GM12878 (cell line): Measurements from ENCODE around the gene FBXL7. TPM values are rescaled to one million over a fixed set of nuclear protein-coding genes. Genes with fewer than 3 reads are reported as not detected.

Experiments
- ATAC-seq: fragments of 200-7000 bp; cut with Tn5 transposase; 3 replicates; pipeline ENCODE4 v1.9.1; 2020; ENCODE audit warnings: mild to moderate bottlenecking, moderate library complexity
- BruUV-seq: library from RNA; stranded (reverse); fragments of 400-500 nt; replicated peaks from 2 replicates; lab custom pipeline; 2021; lab: Mats Ljungman, UMichigan
- CTCF ChIA-PET: fragments of 300-600 bp; sonication (Branson Sonifier 250); formaldehyde crosslinking; extraction: SDS; loops from one replicate; lab custom pipeline; 2021; ENCODE audit warnings: inconsistent platforms; lab: Yijun Ruan, JAX
- POLR2A ChIA-PET: fragments of 350-600 bp; formaldehyde crosslinking; extraction: SDS; loops from one replicate; lab custom pipeline; 2021; ENCODE audit warnings: inconsistent platforms; lab: Charles Lee
- RAD21 ChIA-PET: fragments of 300-600 bp; sonication (Branson Sonifier 250); formaldehyde crosslinking; loops from one replicate; lab custom pipeline; 2023; ENCODE audit warnings: antibody characterized with exemption; ENCODE audit not compliant: unreplicated experiment; lab: Charles Lee
- SMC1A ChIA-PET: fragments of 300-600 bp; sonication (Branson Sonifier 250); formaldehyde crosslinking; loops from one replicate; lab custom pipeline; 2023; ENCODE audit not compliant: unreplicated experiment, uncharacterized antibody; lab: Charles Lee
- DNase-seq: peaks from one replicate; pipeline ENCODE4 v3.0.0-alpha.2; 2011; ENCODE audit warnings: low read depth, low spot score
- FAIRE-seq: peaks from 3 replicates; lab custom pipeline; 2011; peaks lifted over from hg19 to GRCh38; lab: Jason Lieb, UNC
- H2AFZ ChIP-seq: 2 replicates; pipeline ENCODE4 v1.6.0; 2011; ENCODE audit warnings: low read depth, low read length, control low read depth; ENCODE audit not compliant: control insufficient read depth
- H3K27ac ChIP-seq: 2 replicates; pipeline ENCODE4 v1.5.1; 2011; ENCODE audit warnings: control low read depth; ENCODE audit not compliant: control insufficient read depth, insufficient read depth
- H3K27me3 ChIP-seq, 2 experiments: replicated peaks in 1 of 2; 2 replicates each; pipeline versions ENCODE4 v1.6.0 to v1.6.1; 2011; ENCODE audit warnings: low read length in 1 of 2; ENCODE audit not compliant: control insufficient read depth in 2 of 2, insufficient read depth in 2 of 2
- H3K36me3 ChIP-seq, 2 experiments: 2 replicates each; pipeline ENCODE4 v1.5.1; 2011; ENCODE audit warnings: low read length in 1 of 2; ENCODE audit not compliant: control insufficient read depth in 2 of 2, insufficient read depth in 2 of 2
- H3K4me1 ChIP-seq: 2 replicates; pipeline ENCODE4 v1.6.1; 2011; ENCODE audit warnings: mild to moderate bottlenecking, low read length, moderate library complexity, mixed read lengths; ENCODE audit not compliant: control insufficient read depth, insufficient read depth
- H3K4me2 ChIP-seq: 2 replicates; pipeline ENCODE4 v1.6.0; 2011; ENCODE audit warnings: control low read depth; ENCODE audit not compliant: control insufficient read depth, insufficient read depth
- H3K4me3 ChIP-seq: fragments of 200-600 bp; sonication (generic); 2 replicates; pipeline ENCODE4 v1.5.1; 2016
- H3K79me2 ChIP-seq: 2 replicates; pipeline ENCODE4 v1.6.0; 2011; ENCODE audit warnings: low read length; ENCODE audit not compliant: control insufficient read depth, insufficient read depth
- H3K9ac ChIP-seq: 2 replicates; pipeline ENCODE4 v1.8.0; 2011; ENCODE audit warnings: low read length, control low read depth, mixed read lengths; ENCODE audit not compliant: control insufficient read depth, insufficient read depth
- H3K9me3 ChIP-seq: replicated peaks from 3 replicates; pipeline ENCODE4 v1.5.1; 2011; ENCODE audit warnings: mild to moderate bottlenecking, low read length; ENCODE audit not compliant: control insufficient read depth, insufficient read depth
- H4K20me1 ChIP-seq: 2 replicates; pipeline ENCODE4 v1.6.0; 2011; ENCODE audit not compliant: control insufficient read depth, insufficient read depth
- ATF7 ChIP-seq: fragments of 450-650 bp; IDR thresholded peaks from 2 replicates; pipeline ENCODE4 v1.6.1; 2016; ENCODE audit warnings: low read depth, mild to moderate bottlenecking
- CHD1 ChIP-seq: IDR thresholded peaks from 2 replicates; pipeline ENCODE4 v1.6.1; 2012; ENCODE audit warnings: low read depth, low read length, improper control_type of control experiment
- HSF1 ChIP-seq: fragments of 150-350 bp; IDR thresholded peaks from 2 replicates; pipeline ENCODE4 v1.6.1; 2014; ENCODE audit warnings: mild to moderate bottlenecking, low read depth, low read length
- IKZF1 ChIP-seq: fragments of 450-650 bp; conservative IDR thresholded peaks from 2 replicates; pipeline ENCODE4 v1.6.1; 2017; ENCODE audit warnings: antibody characterized with exemption, mild to moderate bottlenecking
- MTA2 ChIP-seq: fragments of 450-650 bp; IDR thresholded peaks from 2 replicates; pipeline ENCODE4 v1.6.1; 2016; ENCODE audit warnings: low read depth, mild to moderate bottlenecking, moderate library complexity
- NFXL1 ChIP-seq: fragments of 450-650 bp; IDR thresholded peaks from 2 replicates; pipeline ENCODE4 v1.6.1; 2017; ENCODE audit warnings: antibody characterized with exemption, mild to moderate bottlenecking, borderline replicate concordance
- PAX5 ChIP-seq: IDR thresholded peaks from 2 replicates; pipeline ENCODE4 v1.6.1; 2011; ENCODE audit warnings: low read depth, low read length, borderline replicate concordance
- PBX3 ChIP-seq: IDR thresholded peaks from 2 replicates; pipeline ENCODE4 v1.6.1; 2011; ENCODE audit warnings: mild to moderate bottlenecking, low read depth, low read length, moderate library complexity; ENCODE audit not compliant: insufficient replicate concordance
- PKNOX1 ChIP-seq: fragments of 450-650 bp; IDR thresholded peaks from 2 replicates; pipeline ENCODE4 v1.6.1; 2016; ENCODE audit warnings: mild to moderate bottlenecking
- PML ChIP-seq: IDR thresholded peaks from 2 replicates; pipeline ENCODE4 v1.6.1; 2012; ENCODE audit warnings: low read length, inconsistent platforms
- RELA ChIP-seq: fragments of 450-650 bp; IDR thresholded peaks from 2 replicates; pipeline ENCODE4 v1.8.0; 2014; ENCODE audit warnings: borderline replicate concordance; ENCODE audit not compliant: partially characterized antibody
- SKIL ChIP-seq: fragments of 450-650 bp; IDR thresholded peaks from 2 replicates; pipeline ENCODE4 v1.6.1; 2017; ENCODE audit warnings: mild to moderate bottlenecking, low read depth, inconsistent platforms; ENCODE audit not compliant: poor library complexity, severe bottlenecking
- SMAD1 ChIP-seq: fragments of 450-650 bp; IDR thresholded peaks from 2 replicates; pipeline ENCODE4 v1.6.1; 2018; ENCODE audit warnings: mild to moderate bottlenecking, low read depth; ENCODE audit not compliant: partially characterized antibody
- SMC3 ChIP-seq: IDR thresholded peaks from 2 replicates; pipeline ENCODE4 v1.6.1; 2011; ENCODE audit warnings: low read length, improper control_type of control experiment, borderline replicate concordance
- TAF1 ChIP-seq: IDR thresholded peaks from 2 replicates; pipeline ENCODE4 v1.6.1; 2011; ENCODE audit warnings: mild to moderate bottlenecking, low read depth, low read length, borderline replicate concordance
- WGBS: methylation state at CpG from one replicate; pipeline ENCODE4 v1.1.6; 2016; ENCODE audit warnings: low lambda C conversion rate; ENCODE audit not compliant: insufficient replicate concordance, insufficient coverage; ENCODE audit errors: missing lambda C conversion rate; 5-methylcytosine and 5-hydroxymethylcytosine counted together
- in situ Hi-C: fragments of 300-500 bp; cut with MboI; formaldehyde crosslinking; loops from 9 replicates; pipeline ENCODE4 v1.14.3; 2018; ENCODE audit warnings: mixed read lengths
- intact Hi-C: fragments of 100-400 bp; cut with micrococcal nuclease; formaldehyde crosslinking; loops from one replicate; pipeline ENCODE4 v1.14.2; 2022; ENCODE audit not compliant: unreplicated experiment
- polyA plus RNA-seq, 11 experiments: library from polyadenylated mRNA; depleted of rRNA in 4 of 11; unstranded in 6 of 11; stranded (reverse) in 5 of 11; fragments of >200 nt; fragmentation: Nextera tagmentation in 4 of 11; fragmentation: Illumina TruSeq in 1 of 11; extraction: Ambion mirVana in 4 of 11; extraction: Trizol in 1 of 11; gene quantifications; 1 replicate in 1 of 11; 2 replicates in 10 of 11; pipeline versions ENCODE4 v1.2.1 to v1.2.3, GENCODE V29; 2011 to 2016; ENCODE audit warnings: inconsistent platforms in 2 of 11, missing spikeins in 2 of 11, low read depth in 1 of 11
- total RNA-seq, 4 experiments: library from RNA; depleted of rRNA in 3 of 4; stranded (reverse); fragments of >200 nt in 3 of 4; fragmentation: Illumina TruSeq in 1 of 4; extraction: Trizol in 1 of 4; gene quantifications; 2 replicates each; pipeline versions ENCODE4 v1.2.1 to v1.2.3, GENCODE V29; 2013 to 2021

Gene FBXL7
- total and polyA plus RNA-seq, 10 of the 15 experiments (the other 5 are each of a cell fraction or from before 2014, with no cell fraction given), result 0.03 to 0.44 (median 0.16) TPM

GRCh38 chr5:15757619-15758018 lies 257.6 kb downstream of the FBXL7 start (continued):
- no peak for TF ChIP-seq HSF1
- TF ChIP-seq NFXL1, result no peak
- TF ChIP-seq PBX3, result no peak
- no peak for TF ChIP-seq CHD1
- no peak for TF ChIP-seq ATF7
- TF ChIP-seq RELA, result no peak
- TF ChIP-seq PAX5, result no peak
- no peak for TF ChIP-seq IKZF1
- TF ChIP-seq SMC3, result no peak

- in situ Hi-C loops (no loop called here), intact Hi-C loops (no loop called here)
- Histone ChIP-seq H3K27me3 (no peaks in the 10 kb centered on the region), H3K36me3 (no peaks in the 10 kb centered on the region), H3K79me2 (no peaks in the 10 kb centered on the region), H3K4me1 (no peaks in the 10 kb centered on the region), H3K9ac (no peak overlapping the region), H3K9me3 (no peaks in the 10 kb centered on the region), H2AFZ (no peak overlapping the region), H3K4me3 (no peak overlapping the region), H3K4me2 (no peak overlapping the region), H3K27ac (no peak overlapping the region), H4K20me1 (no peaks in the 10 kb centered on the region)
- ChIA-PET RAD21 (no interaction called here), POLR2A (no interaction called here), SMC1A (no interaction called here), CTCF (no interaction called here)
- ATAC-seq (no peak), DNase-seq (no peak), FAIRE-seq (no peak)
- no TSS peak for BruUV-seq
- WGBS, result 34% methylated on average over 3 of the region's 3 CpGs
- no peak for TF ChIP-seq SMAD1
- no peak for TF ChIP-seq PML
- no peak for TF ChIP-seq MTA2
- no peak for TF ChIP-seq TAF1
- TF ChIP-seq SKIL, result no peak
- no peak for TF ChIP-seq PKNOX1
- no peak for TF ChIP-seq SMC3
Measured at GRCh38 chr5:15762668-15763067, 262.7 kb downstream of the FBXL7 start.
